Gastroesophageal sphincter (tissue), 3 donors: ENCODE measurements around the gene MCF2L2.

ENCODE experiments used
- POLR2A ChIP-seq, 2 donors: fragments of 450-650 bp; IDR thresholded peaks; one replicate each; pipeline ENCODE4 v1.6.1; 2017; ENCODE audit warnings: antibody characterized with exemption in 2 of 2, mild to moderate bottlenecking in 2 of 2, moderate library complexity in 1 of 2
- POLR2AphosphoS5 ChIP-seq: sonication (generic); formaldehyde crosslinking; IDR thresholded peaks from one replicate; pipeline ENCODE4 v1.6.1; 2017; ENCODE audit warnings: antibody characterized with exemption
- TF ChIP-seq, protein P1 (sequence below), 4 experiments: fragments of 200-600 bp in 2 of 4; fragments of 450-650 bp in 2 of 4; sonication (generic) in 1 of 4; IDR thresholded peaks; one replicate each; pipeline ENCODE4 v1.5.1; 2017 to 2019; ENCODE audit warnings: antibody characterized with exemption in 4 of 4, mild to moderate bottlenecking in 2 of 4, moderate library complexity in 2 of 4

DNA sequence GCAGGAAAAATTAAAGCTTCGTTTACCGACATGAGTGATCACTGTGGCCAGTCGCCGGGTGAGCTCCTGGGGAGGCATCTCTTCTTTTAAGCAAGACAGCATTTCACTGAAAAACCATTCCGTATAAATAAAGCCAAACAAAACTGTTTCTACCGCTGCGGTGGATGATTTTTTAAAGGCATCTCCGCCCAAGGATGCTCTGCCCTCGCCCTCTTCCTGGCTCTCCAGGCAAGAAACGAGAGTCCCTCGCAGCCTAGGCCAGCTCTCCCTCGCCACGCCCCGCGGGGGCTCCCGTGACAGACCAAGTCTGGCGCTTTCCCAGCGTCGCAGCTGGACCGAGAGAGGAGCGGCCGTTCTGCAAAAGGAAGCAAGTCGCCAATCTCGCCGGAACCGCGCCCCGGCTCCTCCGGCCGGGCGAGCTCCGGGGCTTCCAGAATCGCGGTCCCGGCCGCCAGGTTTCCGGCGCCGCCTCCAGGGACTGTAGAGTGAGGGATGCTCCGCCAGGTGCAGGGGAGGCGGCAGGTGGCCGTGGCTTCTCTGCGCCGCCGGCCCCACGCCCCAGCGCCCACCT lies 458 bp downstream of the MCF2L2 start:
- TF ChIP-seq, protein P1, sequence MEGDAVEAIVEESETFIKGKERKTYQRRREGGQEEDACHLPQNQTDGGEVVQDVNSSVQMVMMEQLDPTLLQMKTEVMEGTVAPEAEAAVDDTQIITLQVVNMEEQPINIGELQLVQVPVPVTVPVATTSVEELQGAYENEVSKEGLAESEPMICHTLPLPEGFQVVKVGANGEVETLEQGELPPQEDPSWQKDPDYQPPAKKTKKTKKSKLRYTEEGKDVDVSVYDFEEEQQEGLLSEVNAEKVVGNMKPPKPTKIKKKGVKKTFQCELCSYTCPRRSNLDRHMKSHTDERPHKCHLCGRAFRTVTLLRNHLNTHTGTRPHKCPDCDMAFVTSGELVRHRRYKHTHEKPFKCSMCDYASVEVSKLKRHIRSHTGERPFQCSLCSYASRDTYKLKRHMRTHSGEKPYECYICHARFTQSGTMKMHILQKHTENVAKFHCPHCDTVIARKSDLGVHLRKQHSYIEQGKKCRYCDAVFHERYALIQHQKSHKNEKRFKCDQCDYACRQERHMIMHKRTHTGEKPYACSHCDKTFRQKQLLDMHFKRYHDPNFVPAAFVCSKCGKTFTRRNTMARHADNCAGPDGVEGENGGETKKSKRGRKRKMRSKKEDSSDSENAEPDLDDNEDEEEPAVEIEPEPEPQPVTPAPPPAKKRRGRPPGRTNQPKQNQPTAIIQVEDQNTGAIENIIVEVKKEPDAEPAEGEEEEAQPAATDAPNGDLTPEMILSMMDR (IDR thresholded peaks at IDR 0.05) = no peak
- peak in 1 of 2 donors; percentile 6 for TF ChIP-seq POLR2A (IDR thresholded peaks at IDR 0.05)
- TF ChIP-seq POLR2AphosphoS5 = no peak
